ENCODE measurements around the gene PRKG1.

DNA sequence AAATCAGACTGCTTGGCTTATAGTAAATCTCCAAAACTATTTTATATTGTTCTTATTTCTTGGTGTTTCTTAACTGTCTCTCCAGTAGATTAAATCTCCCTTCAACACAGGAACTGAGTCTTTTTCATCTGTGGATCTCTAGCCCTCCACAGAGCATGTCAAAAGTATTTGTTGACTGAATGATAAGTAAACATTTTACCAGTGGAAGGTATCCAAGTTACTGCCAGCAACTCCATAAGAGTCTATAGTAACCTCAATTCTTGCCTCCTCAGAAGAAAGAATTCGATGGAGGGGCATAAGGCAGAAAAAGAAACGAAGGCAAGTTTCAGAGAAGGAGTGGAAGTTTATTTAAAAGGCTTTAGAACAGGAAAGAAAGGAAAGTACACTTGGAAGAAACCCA is 945.9 kb downstream of the PRKG1 start:
- no peak for TF ChIP-seq TAF1 (IDR thresholded peaks at IDR 0.05; ENCODE audit: low read depth)
- no peak for TF ChIP-seq EGR1 (IDR thresholded peaks at IDR 0.05)
- no peak for TF ChIP-seq NFIC (IDR thresholded peaks at IDR 0.05)

Measured in Ishikawa (cell line).